K562 (cell line): ENCODE data around the gene LLCFC1.

Source experiments
- EP300 ChIP-seq: IDR thresholded peaks from 2 replicates; pipeline ENCODE4 v1.6.1; 2012; ENCODE audit warnings: low read length, improper control_type of control experiment
- FOXJ2 ChIP-seq: fragments of 200-800 bp; sonication (Bioruptor generic); IDR thresholded peaks from 2 replicates; pipeline ENCODE4 v1.6.1; 2016; ENCODE audit warnings: missing genetic modification characterization, missing compliant biosample characterization
- JUND ChIP-seq, 2 experiments: IDR thresholded peaks; 2 replicates in 1 of 2; 3 replicates in 1 of 2; pipeline ENCODE4 v1.6.1; 2011; ENCODE audit warnings: borderline replicate concordance in 2 of 2, low read depth in 2 of 2, low read length in 2 of 2, improper control_type of control experiment in 1 of 2, missing biosample characterization in 1 of 2, missing genetic modification characterization in 1 of 2, missing genetic modification reagents in 1 of 2
- NFXL1 ChIP-seq: fragments of 450-650 bp; formaldehyde crosslinking; IDR thresholded peaks from 2 replicates; pipeline ENCODE4 v1.4.0; 2021; ENCODE audit warnings: mild to moderate bottlenecking
- ZNF174 ChIP-seq: fragments of 250-450 bp; sonication (Bioruptor Pico); IDR thresholded peaks from 2 replicates; pipeline ENCODE4 v1.4.0; 2020; ENCODE audit warnings: mild to moderate bottlenecking
- ZNF224 ChIP-seq: sonication (generic); formaldehyde crosslinking; IDR thresholded peaks from 2 replicates; pipeline ENCODE4 v1.8.0; 2022; ENCODE audit warnings: mild to moderate bottlenecking, missing genetic modification reagents
- ZZZ3 ChIP-seq: fragments of 450-650 bp; IDR thresholded peaks from 2 replicates; pipeline ENCODE4 v1.6.1; 2016; ENCODE audit warnings: antibody characterized with exemption, mild to moderate bottlenecking, moderate library complexity
- TF ChIP-seq, protein P1 (sequence below), 3 experiments: IDR thresholded peaks in 2 of 3; conservative IDR thresholded peaks in 1 of 3; 2 replicates each; pipeline ENCODE4 v1.5.1; 2011 to 2012; ENCODE audit warnings: low read length in 3 of 3, mild to moderate bottlenecking in 3 of 3, control low read depth in 2 of 3, improper control_type of control experiment in 1 of 3, inconsistent platforms in 1 of 3, low read depth in 1 of 3, mixed read lengths in 1 of 3, moderate library complexity in 1 of 3; ENCODE audit not compliant: insufficient read depth in 2 of 3
- TF ChIP-seq, protein P2 (sequence below): sonication (generic); formaldehyde crosslinking; IDR thresholded peaks from 2 replicates; pipeline ENCODE4 v1.8.1; 2023; ENCODE audit warnings: mild to moderate bottlenecking, missing genetic modification reagents

DNA sequence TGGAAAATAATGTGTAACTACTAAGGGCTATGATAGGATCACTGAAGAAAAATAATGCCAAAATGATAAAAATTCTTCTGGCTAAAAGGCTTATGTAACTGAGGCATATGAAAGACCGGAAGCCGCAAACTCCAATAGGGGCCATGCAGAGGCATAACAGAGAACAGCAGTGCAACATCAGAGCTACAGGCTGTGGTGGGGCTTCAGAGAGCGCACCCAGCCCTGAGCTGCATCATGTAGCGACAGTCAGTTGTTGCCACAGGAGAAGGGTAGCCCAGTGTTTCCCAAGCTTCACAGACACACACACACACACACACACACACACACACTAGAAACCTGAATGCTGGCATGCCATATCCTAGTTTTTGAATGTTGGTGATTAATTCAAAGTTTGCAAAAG is 9.3 kb downstream of the LLCFC1 start:
- TF ChIP-seq, protein P1, sequence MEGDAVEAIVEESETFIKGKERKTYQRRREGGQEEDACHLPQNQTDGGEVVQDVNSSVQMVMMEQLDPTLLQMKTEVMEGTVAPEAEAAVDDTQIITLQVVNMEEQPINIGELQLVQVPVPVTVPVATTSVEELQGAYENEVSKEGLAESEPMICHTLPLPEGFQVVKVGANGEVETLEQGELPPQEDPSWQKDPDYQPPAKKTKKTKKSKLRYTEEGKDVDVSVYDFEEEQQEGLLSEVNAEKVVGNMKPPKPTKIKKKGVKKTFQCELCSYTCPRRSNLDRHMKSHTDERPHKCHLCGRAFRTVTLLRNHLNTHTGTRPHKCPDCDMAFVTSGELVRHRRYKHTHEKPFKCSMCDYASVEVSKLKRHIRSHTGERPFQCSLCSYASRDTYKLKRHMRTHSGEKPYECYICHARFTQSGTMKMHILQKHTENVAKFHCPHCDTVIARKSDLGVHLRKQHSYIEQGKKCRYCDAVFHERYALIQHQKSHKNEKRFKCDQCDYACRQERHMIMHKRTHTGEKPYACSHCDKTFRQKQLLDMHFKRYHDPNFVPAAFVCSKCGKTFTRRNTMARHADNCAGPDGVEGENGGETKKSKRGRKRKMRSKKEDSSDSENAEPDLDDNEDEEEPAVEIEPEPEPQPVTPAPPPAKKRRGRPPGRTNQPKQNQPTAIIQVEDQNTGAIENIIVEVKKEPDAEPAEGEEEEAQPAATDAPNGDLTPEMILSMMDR (IDR thresholded peaks at IDR 0.05 in 2 of 3, conservative IDR thresholded peaks at IDR 0.05 in 1 of 3; ENCODE audit: insufficient read depth in 2 of 3, low read depth in 1 of 3, low read length in 3 of 3), result no peak
- TF ChIP-seq JUND (IDR thresholded peaks at IDR 0.05; ENCODE audit: borderline replicate concordance, low read depth, low read length) (no peak), JUND (tag; IDR thresholded peaks at IDR 0.05; ENCODE audit: borderline replicate concordance, low read depth, low read length) (no peak), ZZZ3 (no peak), FOXJ2 (tag) (no peak), ZNF224 (CRISPR knock-in tag) (no peak), EP300 (no peak), NFXL1 (CRISPR knock-in tag) (no peak), ZNF174 (CRISPR knock-in tag) (no peak)
- TF ChIP-seq, protein P2, sequence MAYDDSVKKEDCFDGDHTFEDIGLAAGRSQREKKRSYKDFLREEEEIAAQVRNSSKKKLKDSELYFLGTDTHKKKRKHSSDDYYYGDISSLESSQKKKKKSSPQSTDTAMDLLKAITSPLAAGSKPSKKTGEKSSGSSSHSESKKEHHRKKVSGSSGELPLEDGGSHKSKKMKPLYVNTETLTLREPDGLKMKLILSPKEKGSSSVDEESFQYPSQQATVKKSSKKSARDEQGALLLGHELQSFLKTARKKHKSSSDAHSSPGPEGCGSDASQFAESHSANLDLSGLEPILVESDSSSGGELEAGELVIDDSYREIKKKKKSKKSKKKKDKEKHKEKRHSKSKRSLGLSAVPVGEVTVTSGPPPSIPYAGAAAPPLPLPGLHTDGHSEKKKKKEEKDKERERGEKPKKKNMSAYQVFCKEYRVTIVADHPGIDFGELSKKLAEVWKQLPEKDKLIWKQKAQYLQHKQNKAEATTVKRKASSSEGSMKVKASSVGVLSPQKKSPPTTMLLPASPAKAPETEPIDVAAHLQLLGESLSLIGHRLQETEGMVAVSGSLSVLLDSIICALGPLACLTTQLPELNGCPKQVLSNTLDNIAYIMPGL, result no peak
